ENCODE measurements around the gene DOK6. TPM values are rescaled to one million over a fixed set of nuclear protein-coding genes. Genes with fewer than 3 reads are reported as not detected.

The DOK6 gene
- total and polyA plus RNA-seq, 11 donors = 0.46 to 9.7 (median 2.9) TPM

DNA sequence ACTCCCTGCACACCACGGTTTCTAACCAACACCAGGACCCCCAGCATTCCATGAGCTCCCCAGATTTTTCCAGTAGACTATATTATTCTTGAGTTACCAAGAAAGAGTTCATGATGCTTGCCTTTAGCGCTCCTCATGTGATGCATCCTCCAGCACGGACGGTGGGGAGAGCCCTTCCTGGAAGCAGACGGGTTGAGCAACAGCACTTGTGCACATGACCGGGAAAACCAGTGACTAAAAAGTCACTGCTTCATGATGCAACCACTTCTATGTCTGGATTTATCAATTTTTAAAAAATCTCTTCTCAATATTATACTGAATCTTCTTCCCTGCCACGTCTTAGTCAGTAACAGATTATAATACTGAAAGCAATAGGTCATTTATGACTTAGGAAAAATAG lies 20.4 kb upstream of the DOK6 start:
- no peaks in the 10 kb centered on the region for H3K4me1 ChIP-seq
- H3K9me3 ChIP-seq = no peaks in the 10 kb centered on the region
- 81 to 85% (median 82%) methylated on average over 7 of the region's 7 CpGs for WGBS, 4 donors
- H3K36me3 ChIP-seq = no peaks in the 10 kb centered on the region
- DNase-seq (no peak), ATAC-seq (no peak)
- no peak overlapping the region for H3K27ac ChIP-seq
- TF ChIP-seq POLR2A (IDR thresholded peaks at IDR 0.05) = no peak
- intact Hi-C loops (cut with DNase I) = no loop called here
- no peak overlapping the region for H3K4me3 ChIP-seq
- no peaks in the 10 kb centered on the region for H3K27me3 ChIP-seq

GRCh38 chr18:69383186-69383585 lies 17.5 kb upstream of the DOK6 start:
- intact Hi-C loops (cut with DNase I) = no loop called here
- Histone ChIP-seq H3K36me3 (no peaks in the 10 kb centered on the region), H3K4me3 (no peak overlapping the region), H3K27ac (no peak overlapping the region), H3K9me3 (no peaks in the 10 kb centered on the region), H3K4me1 (no peaks in the 10 kb centered on the region), H3K27me3 (no peaks in the 10 kb centered on the region)
- TF ChIP-seq POLR2A (IDR thresholded peaks at IDR 0.05) = no peak
- TF ChIP-seq CTCF (IDR thresholded peaks at IDR 0.05) = no peak
- WGBS, 4 donors = 52 to 71% (median 56%) methylated on average over 3 of the region's 3 CpGs
- ATAC-seq = no peak
- no peak for DNase-seq

DNA sequence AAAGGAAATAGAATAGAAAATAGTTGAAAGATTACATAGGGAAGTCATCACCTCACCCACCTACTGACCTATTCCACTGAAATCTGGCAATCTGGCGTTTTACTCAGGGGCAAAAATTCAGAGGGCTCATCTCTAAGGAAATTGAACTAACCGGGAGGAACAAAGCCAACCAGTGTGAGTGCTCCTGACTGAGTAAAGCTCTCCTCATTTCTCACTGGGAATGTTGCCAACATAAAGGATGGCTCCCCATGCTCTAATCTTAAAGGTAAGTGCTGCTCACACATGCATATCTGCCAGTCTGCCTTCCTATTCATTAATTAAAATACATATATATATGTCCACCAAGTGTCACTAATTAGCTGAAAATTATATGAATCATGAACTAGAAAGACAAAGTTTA lies 13.5 kb upstream of the DOK6 start:
- intact Hi-C loops (cut with DNase I) = no loop called here

GRCh38 chr18:69388222-69388621 lies 12.5 kb upstream of the DOK6 start:
- no peak for ATAC-seq
- WGBS, 4 donors = 76 to 91% (median 84%) methylated on average over 1 of the region's 1 CpG
- intact Hi-C loops (cut with DNase I) = no loop called here
- no peak for TF ChIP-seq POLR2A (IDR thresholded peaks at IDR 0.05)
- TF ChIP-seq CTCF (IDR thresholded peaks at IDR 0.05) = no peak
- DNase-seq = no peak
- Histone ChIP-seq H3K36me3 (no peaks in the 10 kb centered on the region), H3K4me3 (no peak overlapping the region), H3K9me3 (no peaks in the 10 kb centered on the region), H3K27me3 (no peaks in the 10 kb centered on the region), H3K4me1 (no peaks in the 10 kb centered on the region), H3K27ac (no peak overlapping the region)

More for the DNA sequence above, 13.5 kb upstream of the DOK6 start:
- Histone ChIP-seq H3K27me3 (no peaks in the 10 kb centered on the region), H3K27ac (no peak overlapping the region), H3K36me3 (no peaks in the 10 kb centered on the region), H3K4me1 (no peaks in the 10 kb centered on the region), H3K9me3 (no peaks in the 10 kb centered on the region), H3K4me3 (no peak overlapping the region)
- no peak for DNase-seq
- TF ChIP-seq POLR2A (IDR thresholded peaks at IDR 0.05) (no peak), CTCF (IDR thresholded peaks at IDR 0.05) (no peak)
- ATAC-seq = no peak
- WGBS, 4 donors = 23 to 53% (median 38%) methylated on average over 2 of the region's 2 CpGs

DNA sequence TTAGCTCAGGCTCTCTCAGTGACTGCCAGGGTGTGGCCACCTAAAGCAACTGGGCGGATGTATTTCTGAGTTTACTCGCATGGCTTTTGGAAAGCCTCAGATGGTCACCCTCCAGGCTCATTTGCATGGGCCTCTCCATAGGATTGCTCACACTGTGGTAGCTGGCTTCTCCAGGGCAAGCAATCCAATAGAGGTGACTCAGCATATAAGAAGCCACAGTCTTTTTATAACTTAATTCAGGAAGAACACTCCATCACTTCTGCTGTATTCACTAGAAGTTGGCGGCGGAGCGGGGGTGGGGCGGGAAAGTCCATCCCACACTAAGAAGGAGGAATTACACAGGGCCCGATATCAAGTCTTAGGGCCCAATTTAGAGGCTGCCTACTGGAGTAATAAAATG lies 3.6 kb upstream of the DOK6 start:
- WGBS, 4 donors = 88 to 97% (median 95%) methylated on average over 7 of the region's 7 CpGs
- DNase-seq = peak in 1 of 5 donors; percentile 16
- ATAC-seq = no peak
- intact Hi-C loops (cut with DNase I) = no loop called here
- TF ChIP-seq POLR2A (IDR thresholded peaks at IDR 0.05) (no peak), CTCF (IDR thresholded peaks at IDR 0.05) (no peak)
- Histone ChIP-seq H3K4me3 (no peak overlapping the region), H3K27me3 (peaks cover 0 to 25% (median 0%) of the 10 kb centered on the region in 9 donors), H3K9me3 (no peaks in the 10 kb centered on the region), H3K36me3 (no peaks in the 10 kb centered on the region), H3K27ac (no peak overlapping the region), H3K4me1 (peaks cover 0 to 15% (median 0%) of the 10 kb centered on the region in 12 donors)
